ENCODE measurements around the gene SF3A1. TPM values are rescaled to one million over a fixed set of nuclear protein-coding genes. Genes with fewer than 3 reads are reported as not detected.

Gene SF3A1
- total RNA-seq, 1 experiment from 2014 or later: 19.5 TPM

GRCh38 chr22:30305906-30306626, 50.6 kb downstream of the SF3A1 start:
- Histone ChIP-seq H3K9me3 (no peaks in the 10 kb centered on the region), H3K4me3 (no peak overlapping the region), H3K36me3 (peaks cover 18% of the 10 kb centered on the region), H3K27me3 (no peaks in the 10 kb centered on the region)
- no peak for DNase-seq

GRCh38 chr22:30305519-30305905, 51.2 kb downstream of the SF3A1 start:
- H3K9me3 ChIP-seq: no peaks in the 10 kb centered on the region
- no peaks in the 10 kb centered on the region for H3K27me3 ChIP-seq
- peaks cover 22% of the 10 kb centered on the region for H3K36me3 ChIP-seq
- H3K4me3 ChIP-seq: no peak overlapping the region
- DNase-seq: peak; percentile 69

- H3K36me3 ChIP-seq: peaks cover 22% of the 10 kb centered on the region
- no peak overlapping the region for H3K4me3 ChIP-seq
- H3K9me3 ChIP-seq: no peaks in the 10 kb centered on the region
- DNase-seq: peak; percentile 77
- H3K27me3 ChIP-seq: no peaks in the 10 kb centered on the region
Measured at GRCh38 chr22:30304495-30305244, 52.0 kb downstream of the SF3A1 start.

- no peak overlapping the region for H3K4me3 ChIP-seq
- no peaks in the 10 kb centered on the region for H3K9me3 ChIP-seq
- H3K27me3 ChIP-seq: no peaks in the 10 kb centered on the region
- H3K36me3 ChIP-seq: peaks cover 22% of the 10 kb centered on the region
- DNase-seq: no peak
Measured at GRCh38 chr22:30302810-30303138, 53.9 kb downstream of the SF3A1 start.

GRCh38 chr22:30301995-30302809, 54.5 kb downstream of the SF3A1 start:
- peaks cover 22% of the 10 kb centered on the region for H3K36me3 ChIP-seq
- no peak for DNase-seq
- no peak overlapping the region for H3K4me3 ChIP-seq
- no peaks in the 10 kb centered on the region for H3K27me3 ChIP-seq
- H3K9me3 ChIP-seq: no peaks in the 10 kb centered on the region

GRCh38 chr22:30299322-30299721, 57.4 kb downstream of the SF3A1 start:
- H3K9me3 ChIP-seq: no peaks in the 10 kb centered on the region
- no peak overlapping the region for H3K4me3 ChIP-seq
- H3K36me3 ChIP-seq: peaks cover 22% of the 10 kb centered on the region
- no peaks in the 10 kb centered on the region for H3K27me3 ChIP-seq
- no peak for DNase-seq

GRCh38 chr22:30297991-30298701, 58.5 kb downstream of the SF3A1 start:
- H3K9me3 ChIP-seq: no peaks in the 10 kb centered on the region
- no peak overlapping the region for H3K4me3 ChIP-seq
- H3K36me3 ChIP-seq: peaks cover 14% of the 10 kb centered on the region
- no peak for DNase-seq
- no peaks in the 10 kb centered on the region for H3K27me3 ChIP-seq

GRCh38 chr22:30297276-30297990, 59.3 kb downstream of the SF3A1 start:
- Histone ChIP-seq H3K4me3 (no peak overlapping the region), H3K9me3 (no peaks in the 10 kb centered on the region), H3K27me3 (no peaks in the 10 kb centered on the region), H3K36me3 (peaks cover 8% of the 10 kb centered on the region)
- no peak for DNase-seq

- Histone ChIP-seq H3K4me3 (no peak overlapping the region), H3K36me3 (peaks cover 8% of the 10 kb centered on the region), H3K9me3 (no peaks in the 10 kb centered on the region), H3K27me3 (no peaks in the 10 kb centered on the region)
- no peak for DNase-seq
Measured at GRCh38 chr22:30296833-30297232, 59.9 kb downstream of the SF3A1 start.

GRCh38 chr22:30296324-30296723, 60.4 kb downstream of the SF3A1 start:
- no peak for DNase-seq
- Histone ChIP-seq H3K9me3 (no peaks in the 10 kb centered on the region), H3K27me3 (no peaks in the 10 kb centered on the region), H3K36me3 (peaks cover 5% of the 10 kb centered on the region), H3K4me3 (no peak overlapping the region)

- Histone ChIP-seq H3K9me3 (no peaks in the 10 kb centered on the region), H3K4me3 (no peak overlapping the region), H3K36me3 (peaks cover under 1% of the 10 kb centered on the region), H3K27me3 (no peaks in the 10 kb centered on the region)
- no peak for DNase-seq
Measured at GRCh38 chr22:30295576-30295975, 61.1 kb downstream of the SF3A1 start.

GRCh38 chr22:30294830-30295229, 61.9 kb downstream of the SF3A1 start:
- no peak for DNase-seq
- Histone ChIP-seq H3K9me3 (no peaks in the 10 kb centered on the region), H3K27me3 (no peaks in the 10 kb centered on the region), H3K36me3 (no peaks in the 10 kb centered on the region; the same call in none of the 2 replicates), H3K4me3 (no peak overlapping the region)

GRCh38 chr22:30294066-30294465, 62.6 kb downstream of the SF3A1 start:
- H3K36me3 ChIP-seq: no peaks in the 10 kb centered on the region; the same call in none of the 2 replicates
- no peaks in the 10 kb centered on the region for H3K27me3 ChIP-seq
- no peak overlapping the region for H3K4me3 ChIP-seq
- no peaks in the 10 kb centered on the region for H3K9me3 ChIP-seq
- no peak for DNase-seq

- Histone ChIP-seq H3K4me3 (no peak overlapping the region), H3K27me3 (no peaks in the 10 kb centered on the region), H3K9me3 (no peaks in the 10 kb centered on the region), H3K36me3 (no peaks in the 10 kb centered on the region; the same call in none of the 2 replicates)
- no peak for DNase-seq
Measured at GRCh38 chr22:30293026-30293425, 63.7 kb downstream of the SF3A1 start.

GRCh38 chr22:30292069-30292970, 64.4 kb downstream of the SF3A1 start:
- H3K9me3 ChIP-seq: no peaks in the 10 kb centered on the region
- H3K36me3 ChIP-seq: no peaks in the 10 kb centered on the region; the same call in none of the 2 replicates
- no peak overlapping the region for H3K4me3 ChIP-seq
- no peaks in the 10 kb centered on the region for H3K27me3 ChIP-seq
- no peak for DNase-seq

All from MG63 (cell line).